T47D (cell line): ENCODE data around the gene FGFR2.

Experiments used
- DNase-seq, 2 experiments: peaks; one replicate each; pipeline versions ENCODE4 v3.0.0 to v3.0.0-alpha.2; 2011 to 2012; ENCODE audit warnings: low read depth in 1 of 2, low spot score in 1 of 2
- JUND ChIP-seq: IDR thresholded peaks from 2 replicates; pipeline ENCODE4 v1.6.1; 2012; ENCODE audit warnings: low read depth
- in situ Hi-C: cut with HindIII; loops from 2 replicates; pipeline ENCODE4 v1.10.0; 2016; ENCODE audit warnings: low sequenced_read_pairs, low pct_unique_long_range_greater_than_20kb

Gene FGFR2

GRCh38 chr10:121553511-121554264 lies 44.6 kb downstream of the FGFR2 start:
- in situ Hi-C loops: no loop called here
- peak; percentile 64; the same call in 1 of the 2 replicates for TF ChIP-seq JUND
- peak; percentile 38 to 91 for DNase-seq

- in situ Hi-C loops: no loop called here
- TF ChIP-seq JUND: no peak
- DNase-seq: no peak
Observed at GRCh38 chr10:121552746-121553145, 45.5 kb downstream of the FGFR2 start.

GRCh38 chr10:121551210-121551885 lies 46.9 kb downstream of the FGFR2 start:
- DNase-seq: no peak
- no peak for TF ChIP-seq JUND
- in situ Hi-C loops: no loop called here

- in situ Hi-C loops: no loop called here
- no peak for DNase-seq
- TF ChIP-seq JUND: no peak
Observed at GRCh38 chr10:121544301-121544869, 53.9 kb downstream of the FGFR2 start.

- no peak for DNase-seq
- no peak for TF ChIP-seq JUND
- in situ Hi-C loops: no loop called here
Observed at GRCh38 chr10:121543545-121543944, 54.7 kb downstream of the FGFR2 start.

GRCh38 chr10:121541450-121542120 lies 56.7 kb downstream of the FGFR2 start:
- in situ Hi-C loops: no loop called here
- TF ChIP-seq JUND: no peak
- DNase-seq: no peak

- in situ Hi-C loops: no loop called here
Observed at GRCh38 chr10:121540732-121541395, 57.4 kb downstream of the FGFR2 start.

GRCh38 chr10:121539786-121540185 lies 58.5 kb downstream of the FGFR2 start:
- DNase-seq: no peak
- no peak for TF ChIP-seq JUND
- in situ Hi-C loops: no loop called here

More at GRCh38 chr10:121540732-121541395, 57.4 kb downstream of the FGFR2 start:
- no peak for TF ChIP-seq JUND
- DNase-seq: peak in 1 of 2 experiments; percentile 53

- DNase-seq: no peak
- in situ Hi-C loops: no loop called here
- no peak for TF ChIP-seq JUND
Observed at GRCh38 chr10:121536310-121536913, 61.8 kb downstream of the FGFR2 start.

GRCh38 chr10:121535381-121535780 lies 62.9 kb downstream of the FGFR2 start:
- no peak for TF ChIP-seq JUND
- DNase-seq: no peak
- in situ Hi-C loops: no loop called here

- in situ Hi-C loops: no loop called here
- no peak for TF ChIP-seq JUND
- DNase-seq: no peak
Observed at GRCh38 chr10:121532292-121532864, 65.9 kb downstream of the FGFR2 start.

- no peak for DNase-seq
- in situ Hi-C loops: no loop called here
- TF ChIP-seq JUND: no peak
Observed at GRCh38 chr10:121531830-121532178, 66.4 kb downstream of the FGFR2 start.
